AG09319 (cell line): ENCODE measurements around the gene ZDHHC3.
"Not testable (repeated sequence)": the region's sequence is repeated elsewhere in the genome, so short reads cannot be mapped to it uniquely, and the experiment has no call there.

Experiments
- DNase-seq: peaks from one replicate; pipeline ENCODE4 v3.0.0-alpha.2; 2010; ENCODE audit warnings: low read depth; ENCODE audit errors: extremely low read depth
- CTCF ChIP-seq: IDR thresholded peaks from 2 replicates; pipeline ENCODE4 v1.5.1; 2011; ENCODE audit warnings: low read depth, mild to moderate bottlenecking, inconsistent platforms, low read length, moderate library complexity

The ZDHHC3 gene

GRCh38 chr3:44955917-44956316 lies 20.1 kb downstream of the ZDHHC3 start:
- no peak for TF ChIP-seq CTCF
- DNase-seq, result no peak

- no peak for DNase-seq
Measured at GRCh38 chr3:44954962-44955361, 21.0 kb downstream of the ZDHHC3 start.

GRCh38 chr3:44954304-44954703 lies 21.7 kb downstream of the ZDHHC3 start:
- no peak for DNase-seq
- TF ChIP-seq CTCF, result no peak

More at GRCh38 chr3:44954962-44955361, 21.0 kb downstream of the ZDHHC3 start:
- TF ChIP-seq CTCF, result no peak

GRCh38 chr3:44952689-44953088 lies 23.3 kb downstream of the ZDHHC3 start:
- no peak for DNase-seq
- TF ChIP-seq CTCF, result no peak

- DNase-seq, result no peak
- TF ChIP-seq CTCF, result no peak
Measured at GRCh38 chr3:44950275-44950734, 25.7 kb downstream of the ZDHHC3 start.

GRCh38 chr3:44949770-44950169 lies 26.2 kb downstream of the ZDHHC3 start:
- not testable (repeated sequence) for DNase-seq

- no peak for DNase-seq
- TF ChIP-seq CTCF, result no peak
Measured at GRCh38 chr3:44948239-44948638, 27.7 kb downstream of the ZDHHC3 start.

- no peak for DNase-seq
- no peak for TF ChIP-seq CTCF
Measured at GRCh38 chr3:44942202-44942921, 33.6 kb downstream of the ZDHHC3 start.
